AG20443 (cell line): ENCODE results near the gene OR10G3.

Experiments
- DNase-seq: peaks from one replicate; pipeline ENCODE4 v3.0.0; 2012; ENCODE audit warnings: low spot score, mixed read lengths

The OR10G3 gene

DNA sequence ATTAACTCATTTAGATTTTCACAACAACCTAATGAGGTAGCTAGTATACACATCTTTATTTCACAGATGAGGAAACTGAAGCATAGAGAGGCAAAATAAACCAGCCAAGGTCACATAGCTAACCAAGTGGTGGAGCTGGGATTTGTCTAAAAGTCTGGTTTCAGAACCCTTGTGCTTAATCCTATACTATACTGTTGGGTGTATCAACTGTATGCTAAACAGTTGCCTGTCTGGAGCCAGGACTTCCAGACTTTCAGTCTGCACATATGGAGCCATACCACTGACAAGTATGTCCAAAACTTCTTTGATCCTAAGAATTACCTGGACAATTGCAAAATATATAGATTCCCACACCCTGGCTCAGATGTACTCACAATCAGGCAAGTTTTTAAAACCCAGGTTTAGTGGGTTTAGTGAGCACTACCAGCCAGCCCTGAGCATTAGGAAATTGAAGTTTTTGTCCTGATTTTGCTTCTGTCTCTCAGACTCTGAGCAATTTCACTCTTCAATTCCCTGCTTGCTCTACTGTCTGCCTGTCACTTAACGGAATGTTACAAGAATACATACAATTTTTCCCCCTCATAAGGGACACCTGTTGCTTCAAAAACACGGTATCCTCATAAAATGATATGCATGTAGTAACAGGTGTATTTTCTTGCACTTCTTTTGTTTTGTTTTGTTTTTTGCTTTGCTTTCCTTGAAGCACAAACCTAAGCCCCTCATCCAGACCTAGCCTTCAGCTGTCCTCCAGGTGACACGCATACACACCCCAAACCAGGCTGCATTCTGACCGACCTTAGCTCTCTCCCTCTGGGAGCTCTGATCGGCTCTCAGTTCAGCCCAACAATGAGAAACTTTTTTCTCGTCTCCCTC is 44.1 kb downstream of the OR10G3 start:
- no peak for DNase-seq

DNA sequence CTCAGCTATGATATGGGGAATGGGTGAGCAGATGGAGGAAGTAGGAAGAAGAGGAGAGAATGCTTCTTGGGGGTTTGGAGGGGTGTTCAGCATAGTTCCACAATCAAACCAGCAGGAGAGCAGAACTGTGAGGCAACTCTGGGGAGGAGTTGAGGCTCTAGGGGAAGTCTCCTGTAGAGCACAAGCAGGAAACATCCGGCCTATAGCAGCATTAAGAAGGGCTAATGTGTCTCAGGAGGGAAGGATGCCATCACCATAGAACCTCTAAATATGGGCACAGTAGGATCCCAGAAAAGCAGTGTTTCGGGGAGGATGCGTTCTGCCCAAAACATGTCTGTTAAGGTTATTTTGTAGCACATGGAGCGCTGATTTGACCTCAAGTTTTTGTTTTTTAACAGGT is 45.3 kb downstream of the OR10G3 start:
- no peak for DNase-seq

DNA sequence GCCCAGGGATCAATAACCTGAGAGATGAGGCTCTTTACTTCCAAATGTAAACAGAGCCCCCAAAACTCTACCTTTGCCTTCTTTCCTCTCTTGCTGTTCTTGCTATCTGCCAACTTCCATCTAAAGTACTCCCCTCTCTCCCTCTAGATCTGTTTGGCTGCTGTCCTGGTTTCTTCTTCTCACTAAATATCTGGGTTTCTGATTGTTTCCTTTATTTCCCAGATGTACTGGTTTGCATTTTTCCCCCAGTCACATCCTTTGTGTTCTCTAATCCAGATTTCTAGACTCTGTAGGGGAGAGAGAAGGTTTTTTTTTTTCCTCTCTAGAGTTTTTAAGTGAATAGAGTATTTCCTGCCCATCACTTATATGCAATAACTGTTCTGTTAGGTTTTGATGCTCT is 46.6 kb downstream of the OR10G3 start:
- DNase-seq, result no peak

DNA sequence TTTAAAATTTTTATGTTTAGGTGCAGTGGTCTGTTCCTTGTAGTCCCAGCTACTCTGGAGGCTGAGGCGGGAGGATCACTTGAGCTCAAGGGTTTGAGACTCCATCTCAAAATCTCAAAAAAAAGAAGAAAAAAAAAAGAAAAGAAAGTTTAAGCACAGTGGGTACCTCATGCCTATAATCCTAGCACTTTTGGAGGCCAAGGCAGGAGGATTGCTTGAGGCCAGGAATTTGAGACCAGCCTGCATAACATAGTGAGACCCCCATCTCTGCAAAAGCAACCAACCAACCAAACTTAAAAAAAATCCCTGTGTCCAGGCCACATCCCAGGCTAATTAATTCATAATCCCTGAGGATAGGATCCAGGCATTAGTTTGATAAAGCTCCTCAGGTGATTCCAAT is 50.4 kb downstream of the OR10G3 start:
- DNase-seq, result no peak

DNA sequence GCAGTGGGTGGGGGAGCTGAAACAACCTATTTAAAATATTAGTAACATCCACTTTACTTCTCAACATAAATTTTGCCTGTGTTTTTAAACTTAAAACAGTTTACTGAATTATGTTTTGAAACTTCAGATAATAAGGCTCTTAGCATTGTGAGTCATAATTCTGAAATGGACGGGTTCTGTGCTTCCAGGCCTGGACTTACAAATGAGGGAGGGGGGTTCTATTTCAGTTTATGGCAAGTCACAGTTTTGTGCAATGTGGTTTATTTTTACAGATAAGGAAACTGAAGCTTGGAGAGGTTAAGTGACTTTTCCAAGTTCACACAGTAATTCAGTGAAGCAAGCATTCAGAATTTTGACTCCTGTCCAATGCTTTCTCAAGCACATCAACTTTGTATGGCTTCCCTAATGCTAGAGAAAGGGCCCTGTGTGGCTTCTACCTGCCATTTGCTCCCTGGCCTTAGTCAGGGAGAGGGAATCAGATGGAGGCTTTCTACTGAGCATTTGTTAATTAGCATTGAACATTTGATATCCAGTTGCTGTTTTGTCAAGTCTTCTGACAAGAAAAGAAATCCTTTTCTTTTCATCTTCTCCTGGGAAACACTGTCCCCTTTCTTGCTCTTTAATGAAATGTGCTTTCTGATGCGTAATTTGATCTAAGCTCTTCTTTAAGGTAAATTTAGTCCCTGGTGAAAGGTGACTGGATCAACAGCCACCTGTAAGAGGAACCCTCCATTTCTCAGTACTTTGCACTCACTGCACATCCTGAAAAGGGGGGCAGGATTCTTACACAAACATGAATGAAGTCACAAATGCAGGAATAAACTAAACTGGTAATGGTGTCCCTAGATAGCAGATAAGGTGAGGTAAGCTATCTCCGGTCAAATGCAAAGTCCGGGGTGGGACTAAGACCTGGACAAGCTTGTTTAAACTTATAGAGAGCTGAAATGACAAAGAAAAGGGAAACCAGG is 51.2 kb downstream of the OR10G3 start:
- DNase-seq, result no peak

DNA sequence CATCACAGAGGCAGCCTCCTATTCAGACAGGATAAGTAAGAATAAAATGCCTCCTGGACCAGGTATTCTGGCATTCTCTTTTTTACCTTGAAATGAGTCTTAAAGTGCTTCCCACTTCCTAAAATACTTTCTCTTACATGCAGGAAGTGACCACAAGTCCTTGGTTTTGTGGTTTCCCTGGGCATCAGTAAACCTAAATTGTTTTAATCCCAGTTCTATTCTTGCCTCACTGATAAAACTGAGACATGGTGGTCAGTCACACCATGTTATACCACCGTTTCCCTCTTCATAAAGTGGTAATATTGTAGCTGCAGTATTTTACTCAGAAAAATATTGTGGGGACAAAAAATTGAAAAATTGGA is 52.6 kb downstream of the OR10G3 start:
- DNase-seq, result no peak

DNA sequence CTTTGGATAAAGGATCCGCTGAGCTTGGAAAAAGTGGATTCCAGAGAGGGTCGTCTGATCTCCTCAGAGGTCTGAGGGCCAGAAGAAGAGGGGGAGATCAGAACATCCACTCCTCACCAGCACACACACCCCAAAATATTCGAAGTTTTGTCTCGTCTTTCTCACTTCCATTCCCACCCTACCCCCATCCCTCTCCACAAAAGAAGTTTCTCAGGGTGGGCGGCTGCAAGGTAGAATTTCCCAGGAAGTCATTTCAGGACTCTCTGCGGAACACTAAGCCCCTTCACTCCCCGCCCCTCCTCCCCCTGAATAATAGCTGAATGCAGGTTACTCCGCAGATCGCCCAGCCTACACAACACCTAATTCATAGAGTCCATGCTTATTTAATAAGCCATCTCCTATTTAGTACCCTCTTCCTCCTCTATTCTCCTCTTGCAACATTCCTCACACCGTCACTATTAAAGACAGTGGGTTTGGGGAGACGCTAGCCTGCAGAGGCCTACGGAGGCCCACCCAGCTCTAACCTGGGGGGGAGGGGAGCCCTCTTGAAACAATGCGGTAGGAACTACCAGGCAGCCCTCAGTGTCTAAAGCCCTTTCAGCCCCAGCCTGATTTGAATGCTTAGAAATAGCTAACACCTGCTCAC is 53.1 kb downstream of the OR10G3 start:
- no peak for DNase-seq

DNA sequence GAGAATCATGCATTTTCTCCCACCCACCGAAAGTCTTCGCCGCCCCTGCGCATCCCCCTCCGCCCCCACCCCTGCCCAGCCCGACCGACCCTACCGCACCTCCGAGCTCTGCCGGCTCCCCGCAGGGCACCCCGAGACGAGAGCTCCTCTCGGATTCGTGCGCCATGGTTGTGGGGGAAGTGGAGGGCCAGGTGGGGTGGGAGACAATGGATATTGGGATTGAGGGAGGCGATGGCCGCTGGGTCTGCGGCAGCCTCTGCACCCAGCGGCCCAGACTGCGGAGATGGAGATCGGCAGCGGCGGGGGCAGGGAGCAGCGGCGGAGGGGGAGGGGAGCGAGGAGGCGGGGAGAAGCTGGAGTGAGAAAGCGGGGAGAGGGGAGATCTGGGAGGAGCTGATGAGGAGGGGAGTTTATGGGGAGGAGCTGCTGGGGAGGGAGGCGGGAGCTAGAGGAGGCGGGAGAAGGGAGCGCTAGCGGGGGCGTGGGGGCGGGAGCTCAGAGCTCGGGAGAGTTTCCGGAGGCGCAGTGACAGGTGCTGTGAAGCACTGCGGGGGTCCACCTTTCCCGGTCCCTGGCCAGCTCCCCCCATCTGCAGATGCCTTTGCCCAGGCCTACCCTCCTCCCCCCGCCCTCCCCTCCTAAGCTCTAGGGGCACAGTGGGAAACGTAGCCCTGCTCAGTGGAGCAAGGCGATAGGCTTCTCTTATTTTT is 53.8 kb downstream of the OR10G3 start, which contains the start of gene SALL2:
Gene SALL2 (minus strand): TSS at position 385 of the 710 bp plus-strand sequence. CDS start 219 bp downstream, at position 166.
- DNase-seq, result peak; percentile 57

DNA sequence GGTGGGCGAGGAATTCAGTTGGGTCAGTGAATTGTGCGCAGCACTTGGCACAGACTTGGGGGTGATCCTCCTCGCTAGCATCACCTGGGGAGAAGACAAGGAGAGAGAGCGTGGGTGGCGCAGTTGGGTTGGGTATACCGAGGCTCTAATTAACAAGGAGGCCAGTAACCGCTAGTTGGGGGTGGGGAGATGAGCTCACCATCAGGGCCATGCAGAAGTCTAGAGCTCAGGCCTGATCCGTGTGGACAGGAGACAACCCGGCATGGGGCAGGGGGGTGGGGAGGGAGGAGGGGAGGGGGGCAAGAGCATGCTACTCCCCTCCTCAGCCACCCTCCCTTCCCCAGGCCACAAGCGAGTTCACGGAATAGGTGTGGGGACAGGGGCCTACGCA is 54.3 kb downstream of the OR10G3 start:
- no peak for DNase-seq

DNA sequence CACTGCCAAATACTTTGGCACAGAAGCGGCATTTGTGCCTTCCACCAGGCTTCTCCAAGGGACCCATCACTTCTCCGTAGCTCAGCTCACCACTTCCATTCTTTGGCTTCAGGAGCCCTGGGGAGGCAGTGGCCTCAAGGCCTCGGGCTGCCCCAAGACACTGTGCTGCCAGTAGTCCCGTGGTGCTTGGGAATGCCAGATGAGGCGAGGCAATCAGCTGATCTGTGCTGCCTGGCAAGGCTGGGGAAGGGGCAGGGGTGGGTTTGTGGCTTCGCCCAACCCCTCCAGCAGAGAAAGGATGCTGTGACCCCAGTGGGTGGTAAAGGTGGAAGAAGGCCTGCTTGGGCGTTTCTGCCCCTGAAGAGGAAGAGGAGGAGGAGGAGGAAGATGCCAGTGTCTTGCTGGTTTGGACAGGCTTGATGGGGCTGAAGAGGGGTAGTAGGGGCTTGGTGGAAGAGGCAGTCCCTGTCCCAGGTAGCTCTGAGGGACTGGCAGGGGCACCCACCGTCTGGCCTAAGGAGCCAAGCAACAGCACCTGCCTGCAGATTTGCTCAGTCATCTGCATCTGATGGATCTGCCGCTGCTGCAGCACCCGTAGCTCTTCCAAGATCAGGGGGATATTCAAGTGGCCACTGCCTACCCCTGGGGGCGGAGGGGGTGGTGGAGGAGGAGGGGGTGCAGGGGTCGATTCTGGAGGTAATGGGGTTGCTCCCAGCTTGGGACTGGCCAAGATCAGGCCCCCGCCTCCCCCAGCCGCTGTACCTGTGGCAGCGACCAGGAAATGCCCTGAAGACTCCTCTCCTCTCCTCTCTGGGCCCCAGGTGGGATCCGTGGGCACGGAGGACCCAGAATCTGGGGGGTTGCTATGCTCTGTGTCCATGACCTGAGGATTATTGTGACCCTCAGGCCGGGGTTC is 55.0 kb downstream of the OR10G3 start:
- DNase-seq, result no peak

DNA sequence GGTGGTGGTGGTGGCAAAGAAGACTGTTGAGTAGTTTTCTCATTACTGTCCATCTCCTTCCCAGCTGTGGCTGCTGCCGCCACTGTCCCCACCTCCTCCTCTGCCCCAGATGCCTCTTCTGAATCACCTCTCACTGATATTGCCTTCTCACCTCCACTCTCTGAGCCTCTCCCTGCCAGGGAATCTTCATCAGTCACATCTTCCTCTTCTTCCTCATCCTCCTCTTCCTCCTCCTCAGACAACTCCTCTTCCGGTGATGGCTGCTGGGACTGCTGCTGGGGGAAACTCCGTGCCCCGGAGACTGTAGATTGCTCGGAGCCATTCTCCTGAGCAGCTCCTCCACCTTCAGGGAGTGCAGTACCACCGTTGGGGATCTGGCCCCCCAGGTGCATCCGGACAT is 56.7 kb downstream of the OR10G3 start:
- DNase-seq, result no peak

DNA sequence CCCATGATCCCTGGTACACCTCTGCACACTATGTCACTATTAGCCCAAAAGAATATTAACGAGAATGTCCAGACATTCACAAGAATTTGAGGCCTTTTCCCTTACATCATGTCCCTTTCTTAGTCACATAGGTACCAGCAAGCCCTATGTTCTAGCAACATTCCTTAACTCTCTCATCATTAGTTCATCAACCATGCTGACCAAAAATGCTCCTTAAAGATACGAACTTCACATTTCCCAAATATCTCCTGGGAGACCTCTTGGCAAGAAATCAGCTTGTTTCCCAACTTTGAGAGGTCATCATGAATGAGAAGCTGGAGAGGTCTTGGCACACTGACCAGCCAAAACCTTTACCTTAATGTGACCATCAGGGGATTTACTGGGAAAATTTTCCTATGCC is 58.4 kb downstream of the OR10G3 start:
- peak; percentile 16 for DNase-seq

DNA sequence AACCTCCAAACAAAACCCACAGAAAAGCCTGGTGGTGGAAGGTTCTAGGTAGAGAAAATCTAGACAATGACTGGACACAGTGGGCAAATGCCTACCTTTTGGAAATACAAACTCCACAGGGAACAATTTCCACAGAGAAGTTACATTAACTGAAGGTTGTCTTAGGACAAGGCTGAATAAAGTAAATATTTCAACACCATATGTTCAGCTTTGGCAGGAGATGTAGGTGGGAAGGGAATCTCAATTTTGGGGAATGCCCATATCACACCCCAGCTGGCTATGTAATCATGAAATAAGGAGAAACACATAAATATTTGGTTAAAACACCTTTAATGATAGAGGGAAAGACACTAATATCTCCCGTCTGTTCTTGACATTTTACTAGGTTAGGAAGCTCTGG is 59.1 kb downstream of the OR10G3 start:
- DNase-seq, result no peak

DNA sequence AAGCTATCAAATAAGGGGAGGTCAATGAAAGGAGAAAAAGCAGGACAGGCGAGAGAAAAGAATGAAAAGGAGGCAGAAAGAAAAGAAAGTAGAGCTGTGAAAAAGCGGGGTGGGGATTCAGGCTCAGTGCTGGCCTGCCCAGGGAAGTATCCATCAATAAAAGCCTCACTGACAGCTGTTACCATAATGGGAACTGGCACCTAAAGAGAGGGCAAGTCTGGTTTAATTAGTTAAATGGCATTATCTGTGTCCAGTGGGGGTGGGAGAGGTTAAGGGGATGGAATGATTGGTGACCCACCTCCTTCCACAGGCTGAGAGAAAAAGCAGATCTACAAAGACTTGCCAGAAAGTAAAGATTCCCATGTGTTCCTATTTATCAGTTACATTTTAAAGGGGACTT is 61.2 kb downstream of the OR10G3 start:
- no peak for DNase-seq
